K562 (cell line): ENCODE measurements around the gene SRM. TPM values are rescaled to one million over a fixed set of nuclear protein-coding genes. Genes with fewer than 3 reads are reported as not detected.

Experiments
- ATAC-seq: fragments of 200-7000 bp; cut with Tn5 transposase; 3 replicates; pipeline ENCODE4 v1.9.1; 2020; ENCODE audit warnings: moderate library complexity
- BruUV-seq: library from RNA; stranded (reverse); fragments of 400-500 nt; replicated peaks from 2 replicates; lab custom pipeline; 2021; lab: Mats Ljungman, UMichigan
- CTCF ChIA-PET: fragments of 300-600 bp; formaldehyde crosslinking; extraction: SDS; loops from one replicate; lab custom pipeline; 2021; ENCODE audit warnings: low intra/inter-chr PET ratio; lab: Yijun Ruan, JAX
- POLR2A ChIA-PET: fragments of 300-600, 350-650 bp; sonication (Branson Sonifier 250); formaldehyde crosslinking; extraction: SDS; loops from one replicate; lab custom pipeline; 2021; ENCODE audit warnings: antibody characterized with exemption, inconsistent platforms; lab: Yijun Ruan, JAX
- DNase-seq, 4 experiments: peaks; one replicate each; pipeline versions ENCODE4 v3.0.0 to v3.0.0-alpha.2; 2011 to 2018; ENCODE audit warnings: low spot score in 3 of 4, mixed read lengths in 3 of 4; ENCODE audit errors: extremely low read depth in 1 of 4
- FAIRE-seq: peaks from 2 replicates; lab custom pipeline; 2011; peaks lifted over from hg19 to GRCh38; lab: Jason Lieb, UNC
- H2AFZ ChIP-seq: 2 replicates; pipeline ENCODE4 v1.6.0; 2011; ENCODE audit warnings: low read depth, low read length, control low read depth, inconsistent platforms
- H3K27ac ChIP-seq: fragments of 200-600 bp; 3 replicates; pipeline ENCODE4 v1.8.0; 2011; ENCODE audit warnings: low read depth, mild to moderate bottlenecking, control low read depth, inconsistent platforms, low read length, moderate library complexity, mixed read lengths; ENCODE audit errors: extremely low read depth
- H3K27me3 ChIP-seq, 2 experiments: fragments of 300-600 bp in 1 of 2; 2 replicates in 1 of 2; 3 replicates in 1 of 2; pipeline versions ENCODE4 v1.6.0 to v1.8.0; 2011; ENCODE audit warnings: inconsistent platforms in 2 of 2, low read length in 2 of 2, mild to moderate bottlenecking in 1 of 2, mixed read lengths in 1 of 2, moderate library complexity in 1 of 2; ENCODE audit not compliant: control insufficient read depth in 2 of 2, insufficient read depth in 2 of 2
- H3K36me3 ChIP-seq: fragments of 300-600 bp; 3 replicates; pipeline ENCODE4 v1.8.0; 2011; ENCODE audit warnings: mild to moderate bottlenecking, low read length, inconsistent platforms; ENCODE audit not compliant: control insufficient read depth, insufficient read depth
- H3K4me1 ChIP-seq, 2 experiments: fragments of 200-600 bp in 1 of 2; replicated peaks in 1 of 2; 2 replicates in 1 of 2; 3 replicates in 1 of 2; pipeline versions ENCODE4 v1.5.1 to v1.8.0; 2011; ENCODE audit warnings: inconsistent platforms in 2 of 2, low read length in 2 of 2, mild to moderate bottlenecking in 1 of 2, mixed read lengths in 1 of 2, moderate library complexity in 1 of 2; ENCODE audit not compliant: control insufficient read depth in 2 of 2, insufficient read depth in 2 of 2
- H3K4me2 ChIP-seq: 2 replicates; pipeline ENCODE4 v1.6.1; 2011; ENCODE audit warnings: low read length, control low read depth, inconsistent platforms, mixed read lengths; ENCODE audit not compliant: insufficient read depth
- H3K4me3 ChIP-seq: fragments of 200-600 bp; sonication (generic), shearing (Covaris generic); 2 replicates; pipeline ENCODE4 v1.5.1; 2016; ENCODE audit warnings: control low read depth, inconsistent platforms
- H3K79me2 ChIP-seq: fragments of 200-600 bp; 3 replicates; pipeline ENCODE4 v1.8.0; 2011; ENCODE audit warnings: low read length, inconsistent platforms; ENCODE audit not compliant: control insufficient read depth, insufficient read depth
- H3K9ac ChIP-seq, 2 experiments: 2 replicates each; pipeline versions ENCODE4 v1.6.0 to v1.6.1; 2011; ENCODE audit warnings: low read depth in 2 of 2, low read length in 2 of 2, control low read depth in 1 of 2, inconsistent platforms in 1 of 2, mild to moderate bottlenecking in 1 of 2, mixed read lengths in 1 of 2; ENCODE audit not compliant: insufficient read depth in 1 of 2
- H3K9me1 ChIP-seq: one replicate; pipeline ENCODE4 v1.6.0; 2011; ENCODE audit warnings: inconsistent platforms, mild to moderate bottlenecking, low read length, moderate library complexity; ENCODE audit not compliant: control insufficient read depth, insufficient read depth
- H3K9me3 ChIP-seq: replicated peaks from 2 replicates; pipeline ENCODE4 v1.5.1; 2011; ENCODE audit warnings: low read depth, low read length, inconsistent platforms; ENCODE audit not compliant: control insufficient read depth, insufficient read depth
- H4K20me1 ChIP-seq: replicated peaks from 2 replicates; pipeline ENCODE4 v1.6.1; 2011; ENCODE audit warnings: low read length, inconsistent platforms, mixed read lengths; ENCODE audit not compliant: control insufficient read depth, insufficient read depth
- BCL6 ChIP-seq: fragments of 250-450 bp; sonication (Bioruptor Pico); IDR thresholded peaks from 2 replicates; pipeline ENCODE4 v1.4.0; 2020
- GABPB1 ChIP-seq: sonication (generic); formaldehyde crosslinking; IDR thresholded peaks from 2 replicates; pipeline ENCODE4 v1.8.0; 2022; ENCODE audit warnings: mild to moderate bottlenecking, missing genetic modification reagents
- ILK ChIP-seq: fragments of 450-650 bp; IDR thresholded peaks from 2 replicates; pipeline ENCODE4 v1.6.1; 2016; ENCODE audit warnings: missing genetic modification characterization, low read depth, mild to moderate bottlenecking, missing compliant biosample characterization, moderate library complexity, borderline replicate concordance
- SAFB ChIP-seq: fragments of 200-400 bp; formaldehyde crosslinking; IDR thresholded peaks from 2 replicates; pipeline ENCODE4 v1.6.1; 2017; ENCODE audit warnings: low read depth, low read length, borderline replicate concordance
- ZNF316 ChIP-seq: fragments of 450-650 bp; IDR thresholded peaks from 2 replicates; pipeline ENCODE4 v1.6.1; 2016
- ZNF57 ChIP-seq: fragments of 450-650 bp; formaldehyde crosslinking; IDR thresholded peaks from 2 replicates; pipeline ENCODE4 v1.4.0; 2020; ENCODE audit warnings: mild to moderate bottlenecking, moderate library complexity
- WGBS: fragments of 100-300 bp; shearing (Covaris generic); methylation state at CpG from one replicate; pipeline ENCODE4 v1.1.6; 2016; ENCODE audit warnings: low coverage, mixed read lengths; ENCODE audit not compliant: insufficient coverage; ENCODE audit errors: missing lambda C conversion rate; 5-methylcytosine and 5-hydroxymethylcytosine counted together
- in situ Hi-C: fragments of 300-500 bp; cut with MboI; formaldehyde crosslinking; loops from 4 replicates; pipeline ENCODE4 v1.15.0; 2018; ENCODE audit warnings: inconsistent platforms, mixed read lengths
- intact Hi-C: fragments of 100-400 bp; cut with micrococcal nuclease; formaldehyde crosslinking; loops from 2 replicates; pipeline ENCODE4 v1.14.2; 2022
- polyA plus RNA-seq, 8 experiments: library from polyadenylated mRNA; depleted of rRNA in 4 of 8; stranded (reverse) in 5 of 8; unstranded in 3 of 8; fragments of >200 nt; fragmentation: Nextera tagmentation in 2 of 8; fragmentation: Illumina TruSeq in 1 of 8; extraction: Ambion mirVana in 2 of 8; extraction: Trizol in 1 of 8; gene quantifications; 2 replicates each; pipeline versions ENCODE4 v1.2.1 to v1.2.3, GENCODE V29; 2011 to 2014; ENCODE audit warnings: inconsistent platforms in 1 of 8, missing spikeins in 1 of 8
- total RNA-seq, 7 experiments: library from RNA; depleted of rRNA in 6 of 7; stranded (reverse); fragments of >200 nt in 6 of 7; fragmentation: Illumina TruSeq in 2 of 7; extraction: Trizol in 2 of 7; gene quantifications; 2 replicates each; pipeline versions ENCODE4 v1.2.1 to v1.2.3, GENCODE V29; 2011 to 2021; ENCODE audit warnings: low replicate concordance in 1 of 7
- TF ChIP-seq, protein P1 (sequence below): fragments of 150-350 bp; IDR thresholded peaks from 2 replicates; pipeline ENCODE4 v1.6.1; 2014; ENCODE audit warnings: low read depth, mild to moderate bottlenecking, low read length, borderline replicate concordance
- TF ChIP-seq, protein P2 (sequence below): sonication (generic); formaldehyde crosslinking; IDR thresholded peaks from 2 replicates; pipeline ENCODE4 v1.8.1; 2022; ENCODE audit warnings: missing genetic modification reagents
- TF ChIP-seq, protein P3 (sequence below): fragments of 450-650 bp; IDR thresholded peaks from 2 replicates; pipeline ENCODE4 v1.7.1; 2018; ENCODE audit warnings: mild to moderate bottlenecking, low read depth; ENCODE audit not compliant: partially characterized antibody

The SRM gene
- total and polyA plus RNA-seq, 9 of the 15 experiments (the other 6 are each of a cell fraction or from before 2014, with no cell fraction given): 23.9 to 373 (median 82.5) TPM

DNA sequence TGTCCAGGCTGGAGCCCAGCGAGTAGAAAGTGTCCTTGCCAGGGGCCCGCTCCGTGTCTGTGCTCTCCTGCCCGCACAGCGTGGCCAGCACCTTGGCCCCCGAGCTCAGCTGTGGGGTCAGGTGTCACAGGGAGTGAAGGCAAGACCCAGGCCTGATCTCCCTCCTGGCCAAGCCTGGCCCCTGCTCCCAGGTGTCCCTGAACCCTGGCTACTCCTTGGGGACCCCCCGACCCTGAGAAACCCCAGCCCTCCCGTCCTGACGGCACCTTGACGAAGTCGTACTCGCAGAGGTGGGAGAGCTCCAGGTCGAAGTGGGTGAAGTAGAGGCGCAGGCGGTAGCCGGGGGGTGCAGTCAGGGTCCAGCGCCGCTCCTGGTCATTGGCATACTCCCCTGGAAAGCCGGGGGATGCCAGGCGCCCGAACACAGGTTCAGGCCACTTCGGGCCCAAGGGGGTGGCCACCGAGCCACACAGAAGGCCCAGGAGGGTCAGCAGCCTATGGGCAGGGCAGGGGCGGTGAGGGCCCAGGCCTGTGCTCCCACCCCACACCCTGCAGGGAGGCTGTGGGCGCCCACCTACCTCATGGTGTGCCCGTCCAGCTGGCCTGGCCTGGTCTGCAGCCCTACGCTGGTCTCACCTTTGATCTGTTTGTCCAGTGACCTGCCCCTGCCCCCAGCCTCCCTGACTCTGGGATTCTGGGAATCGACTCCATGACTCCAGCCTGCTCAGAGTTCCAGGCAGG, 13.0 kb downstream of the SRM start, which contains the start of gene MASP2:
TSS of gene MASP2 (minus strand) at position 615 of the 741 bp plus-strand sequence. CDS start at position 583, 32 bp downstream.
- Histone ChIP-seq H3K27ac (no peak within 1 kb of the TSS), H3K27me3 (peaks cover 0 to 5% of the 10 kb centered on the region in 2 experiments; a peak in 1 of 5 replicates), H4K20me1 (no peaks in the 10 kb centered on the region), H3K9me1 (no peaks in the 10 kb centered on the region), H3K4me1 (peaks cover 0 to 26% of the 10 kb centered on the region in 2 experiments; a peak in 2 of 5 replicates), H3K4me2 (no peak within 1 kb of the TSS), H3K9me3 (no peaks in the 10 kb centered on the region), H3K4me3 (no peak within 1 kb of the TSS), H3K9ac (0 out of 4 replicates have a peak within 1 kb of the TSS, but pooled peaks of 1 of the 2 experiments have one; percentile 55), H3K36me3 (no peaks in the 10 kb centered on the region), H3K79me2 (no peaks in the 10 kb centered on the region), H2AFZ (no peak within 1 kb of the TSS)
- peak in 1 of 4 experiments; percentile 4 for DNase-seq
- intact Hi-C loops (no loop called here), in situ Hi-C loops (loop anchor here (5.0 kb wide), 1 partner anchor 671 kb away; no protein-coding TSS in a partner anchor)
- ATAC-seq: no peak
- CTCF ChIA-PET: no interaction called here
- POLR2A ChIA-PET: interaction anchor here (0.6 to 1.4 kb wide), 5 partner anchors 9 to 1194 kb away, joined by 3 to 4 read pairs (median 3); partner anchors contain the start of gene SRM
- no TSS peak for BruUV-seq
- FAIRE-seq: no peak
- 51% methylated on average over 28 of the region's 28 CpGs for WGBS
- TF ChIP-seq GABPB1 (CRISPR knock-in tag): no peak
- TF ChIP-seq SAFB: no peak
- no peak for TF ChIP-seq ZNF57 (CRISPR knock-in tag)
- TF ChIP-seq, protein P1, sequence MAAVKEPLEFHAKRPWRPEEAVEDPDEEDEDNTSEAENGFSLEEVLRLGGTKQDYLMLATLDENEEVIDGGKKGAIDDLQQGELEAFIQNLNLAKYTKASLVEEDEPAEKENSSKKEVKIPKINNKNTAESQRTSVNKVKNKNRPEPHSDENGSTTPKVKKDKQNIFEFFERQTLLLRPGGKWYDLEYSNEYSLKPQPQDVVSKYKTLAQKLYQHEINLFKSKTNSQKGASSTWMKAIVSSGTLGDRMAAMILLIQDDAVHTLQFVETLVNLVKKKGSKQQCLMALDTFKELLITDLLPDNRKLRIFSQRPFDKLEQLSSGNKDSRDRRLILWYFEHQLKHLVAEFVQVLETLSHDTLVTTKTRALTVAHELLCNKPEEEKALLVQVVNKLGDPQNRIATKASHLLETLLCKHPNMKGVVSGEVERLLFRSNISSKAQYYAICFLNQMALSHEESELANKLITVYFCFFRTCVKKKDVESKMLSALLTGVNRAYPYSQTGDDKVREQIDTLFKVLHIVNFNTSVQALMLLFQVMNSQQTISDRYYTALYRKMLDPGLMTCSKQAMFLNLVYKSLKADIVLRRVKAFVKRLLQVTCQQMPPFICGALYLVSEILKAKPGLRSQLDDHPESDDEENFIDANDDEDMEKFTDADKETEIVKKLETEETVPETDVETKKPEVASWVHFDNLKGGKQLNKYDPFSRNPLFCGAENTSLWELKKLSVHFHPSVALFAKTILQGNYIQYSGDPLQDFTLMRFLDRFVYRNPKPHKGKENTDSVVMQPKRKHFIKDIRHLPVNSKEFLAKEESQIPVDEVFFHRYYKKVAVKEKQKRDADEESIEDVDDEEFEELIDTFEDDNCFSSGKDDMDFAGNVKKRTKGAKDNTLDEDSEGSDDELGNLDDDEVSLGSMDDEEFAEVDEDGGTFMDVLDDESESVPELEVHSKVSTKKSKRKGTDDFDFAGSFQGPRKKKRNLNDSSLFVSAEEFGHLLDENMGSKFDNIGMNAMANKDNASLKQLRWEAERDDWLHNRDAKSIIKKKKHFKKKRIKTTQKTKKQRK: no peak
- TF ChIP-seq ILK (tag): no peak
- TF ChIP-seq, protein P2, sequence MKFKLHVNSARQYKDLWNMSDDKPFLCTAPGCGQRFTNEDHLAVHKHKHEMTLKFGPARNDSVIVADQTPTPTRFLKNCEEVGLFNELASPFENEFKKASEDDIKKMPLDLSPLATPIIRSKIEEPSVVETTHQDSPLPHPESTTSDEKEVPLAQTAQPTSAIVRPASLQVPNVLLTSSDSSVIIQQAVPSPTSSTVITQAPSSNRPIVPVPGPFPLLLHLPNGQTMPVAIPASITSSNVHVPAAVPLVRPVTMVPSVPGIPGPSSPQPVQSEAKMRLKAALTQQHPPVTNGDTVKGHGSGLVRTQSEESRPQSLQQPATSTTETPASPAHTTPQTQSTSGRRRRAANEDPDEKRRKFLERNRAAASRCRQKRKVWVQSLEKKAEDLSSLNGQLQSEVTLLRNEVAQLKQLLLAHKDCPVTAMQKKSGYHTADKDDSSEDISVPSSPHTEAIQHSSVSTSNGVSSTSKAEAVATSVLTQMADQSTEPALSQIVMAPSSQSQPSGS (CRISPR knock-in tag): no peak
- TF ChIP-seq, protein P3, sequence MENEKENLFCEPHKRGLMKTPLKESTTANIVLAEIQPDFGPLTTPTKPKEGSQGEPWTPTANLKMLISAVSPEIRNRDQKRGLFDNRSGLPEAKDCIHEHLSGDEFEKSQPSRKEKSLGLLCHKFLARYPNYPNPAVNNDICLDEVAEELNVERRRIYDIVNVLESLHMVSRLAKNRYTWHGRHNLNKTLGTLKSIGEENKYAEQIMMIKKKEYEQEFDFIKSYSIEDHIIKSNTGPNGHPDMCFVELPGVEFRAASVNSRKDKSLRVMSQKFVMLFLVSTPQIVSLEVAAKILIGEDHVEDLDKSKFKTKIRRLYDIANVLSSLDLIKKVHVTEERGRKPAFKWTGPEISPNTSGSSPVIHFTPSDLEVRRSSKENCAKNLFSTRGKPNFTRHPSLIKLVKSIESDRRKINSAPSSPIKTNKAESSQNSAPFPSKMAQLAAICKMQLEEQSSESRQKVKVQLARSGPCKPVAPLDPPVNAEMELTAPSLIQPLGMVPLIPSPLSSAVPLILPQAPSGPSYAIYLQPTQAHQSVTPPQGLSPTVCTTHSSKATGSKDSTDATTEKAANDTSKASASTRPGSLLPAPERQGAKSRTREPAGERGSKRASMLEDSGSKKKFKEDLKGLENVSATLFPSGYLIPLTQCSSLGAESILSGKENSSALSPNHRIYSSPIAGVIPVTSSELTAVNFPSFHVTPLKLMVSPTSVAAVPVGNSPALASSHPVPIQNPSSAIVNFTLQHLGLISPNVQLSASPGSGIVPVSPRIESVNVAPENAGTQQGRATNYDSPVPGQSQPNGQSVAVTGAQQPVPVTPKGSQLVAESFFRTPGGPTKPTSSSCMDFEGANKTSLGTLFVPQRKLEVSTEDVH: no peak
- TF ChIP-seq BCL6: no peak
- TF ChIP-seq ZNF316: no peak
